ENCODE measurements around the gene USP40.

USP40 gene

GRCh38 chr2:233443511-233444183, 122.9 kb downstream of the USP40 start:
- DNase-seq (ENCODE audit: low spot score) = peak; percentile 85

GRCh38 chr2:233442028-233442310, 124.6 kb downstream of the USP40 start:
- DNase-seq (ENCODE audit: low spot score) = no peak

DNA sequence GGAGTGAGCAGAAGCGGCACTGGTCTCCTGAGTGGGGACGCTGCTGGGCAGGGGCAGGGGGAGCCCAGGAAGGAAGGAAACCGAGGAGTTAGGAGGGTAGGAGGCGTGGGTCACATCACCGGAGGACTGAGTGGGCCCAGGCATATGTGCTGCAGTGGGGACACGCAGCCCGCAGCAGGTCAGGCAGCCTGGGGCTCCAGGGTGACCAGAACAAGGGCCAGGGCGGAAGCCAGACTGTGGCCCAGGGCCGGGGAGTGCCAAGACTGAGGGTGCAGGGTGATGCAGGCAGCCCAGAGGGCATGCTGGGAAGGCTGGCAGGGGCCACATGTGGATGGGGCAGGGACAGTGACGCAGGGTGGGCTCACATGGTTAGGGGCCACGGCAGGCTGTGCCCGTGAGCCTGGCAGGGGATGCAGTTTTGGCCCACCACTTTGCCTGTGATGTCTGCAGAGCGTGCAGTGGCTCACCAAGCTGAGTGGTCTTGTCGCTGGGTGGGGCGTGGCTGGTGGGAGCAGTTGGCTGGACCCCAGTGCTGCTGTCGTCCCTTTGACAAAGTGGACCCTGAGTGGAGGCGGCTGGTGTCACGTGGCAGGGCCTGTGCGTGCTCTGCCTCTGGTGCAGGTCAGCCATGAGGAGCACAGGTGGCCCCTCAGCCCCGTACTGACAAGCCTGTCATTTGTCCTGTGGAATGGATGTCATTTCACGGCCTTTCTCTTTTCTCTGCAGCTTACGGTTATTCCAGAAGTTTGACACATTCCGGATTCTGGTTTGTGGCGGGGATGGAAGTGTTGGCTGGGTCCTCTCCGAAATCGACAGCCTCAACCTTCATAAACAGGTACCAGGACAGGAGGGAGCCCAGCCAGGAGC, 125.2 kb downstream of the USP40 start:
- DNase-seq (ENCODE audit: low spot score) = no peak

DNA sequence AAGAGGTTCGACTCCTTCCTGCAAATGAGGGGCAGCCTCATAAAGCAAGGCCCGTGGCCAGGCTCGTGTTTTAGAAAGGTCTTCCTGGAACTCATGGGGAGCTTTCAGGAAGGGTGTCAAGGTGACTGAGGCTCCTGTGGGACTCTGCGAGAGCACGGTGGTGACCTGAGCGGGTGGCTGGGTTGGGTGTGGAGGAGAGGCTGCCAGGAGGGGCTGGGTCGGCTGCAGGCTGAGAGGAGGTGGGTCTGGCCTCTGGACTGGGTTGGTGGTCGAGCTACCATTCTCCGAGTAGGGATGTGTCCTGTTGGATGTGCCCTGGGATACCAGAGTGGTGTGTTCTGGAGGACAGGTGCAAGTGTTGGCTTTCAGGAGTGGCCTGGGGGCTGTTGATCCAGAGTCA, 125.9 kb downstream of the USP40 start:
- no peak for DNase-seq (ENCODE audit: low spot score)

DNA sequence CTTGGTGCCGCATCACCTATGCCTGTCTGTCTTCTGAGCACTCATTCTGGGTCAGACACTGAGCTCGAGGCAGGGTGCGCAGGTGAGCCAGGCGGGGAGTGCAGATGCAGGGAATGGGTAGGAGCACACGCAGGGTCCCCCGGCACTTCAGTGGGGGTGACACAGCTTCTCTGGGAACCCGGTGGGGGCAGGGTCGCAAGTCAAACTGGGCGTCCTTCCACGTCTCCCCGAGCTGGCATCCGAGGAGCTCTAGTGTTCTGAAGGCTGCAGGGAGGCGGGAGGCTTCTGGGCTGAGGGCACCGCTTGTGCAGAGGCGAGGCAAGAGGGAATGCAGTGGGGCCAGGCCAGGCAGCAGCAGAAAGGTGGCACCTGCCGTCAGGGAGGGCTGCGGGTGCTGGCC, 126.3 kb downstream of the USP40 start:
- no peak for DNase-seq (ENCODE audit: low spot score)

GRCh38 chr2:233439191-233439590, 127.4 kb downstream of the USP40 start:
- DNase-seq (ENCODE audit: low spot score) = no peak

GRCh38 chr2:233438573-233439147, 127.9 kb downstream of the USP40 start:
- DNase-seq (ENCODE audit: low spot score) = no peak

GRCh38 chr2:233437439-233437955, 129.1 kb downstream of the USP40 start:
- no peak for DNase-seq (ENCODE audit: low spot score)

DNA sequence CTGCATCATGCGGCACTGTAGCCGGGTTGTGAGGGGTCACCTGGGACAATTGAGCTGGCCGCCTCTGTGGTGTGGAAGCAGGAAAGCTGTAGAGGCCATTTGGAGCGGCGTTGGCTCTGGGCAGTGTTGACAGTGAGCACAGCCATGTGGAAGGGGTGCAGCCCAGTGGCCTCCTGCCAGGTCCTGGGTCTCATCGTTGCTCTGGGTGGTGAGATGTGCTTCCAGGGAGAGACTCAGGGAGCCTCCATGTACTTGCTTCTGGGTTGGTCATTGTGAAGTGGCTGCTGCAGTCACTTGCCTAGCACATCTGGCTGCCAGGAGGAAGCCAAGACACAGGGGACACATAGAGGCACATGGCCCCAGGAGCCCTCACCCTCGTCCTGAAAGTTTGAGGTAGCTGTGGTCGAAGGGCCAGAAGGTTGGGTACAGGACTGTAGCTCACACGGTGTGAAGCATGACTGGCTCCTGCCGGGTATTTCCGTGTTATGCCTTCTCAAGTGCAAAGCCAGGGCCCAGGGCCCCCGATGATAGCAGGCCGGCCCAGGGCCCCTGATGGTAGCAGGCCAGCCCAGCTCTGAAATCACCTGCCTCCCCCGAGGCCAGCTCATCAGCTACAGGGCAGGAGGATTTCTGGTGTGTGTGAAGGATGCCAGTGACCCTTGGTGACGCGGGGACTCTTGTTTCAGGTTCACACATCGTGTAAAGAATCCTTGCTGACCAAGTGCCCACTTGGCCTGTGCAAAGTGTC, 129.7 kb downstream of the USP40 start:
- DNase-seq (ENCODE audit: low spot score) = no peak

GRCh38 chr2:233436191-233436581, 130.4 kb downstream of the USP40 start:
- DNase-seq (ENCODE audit: low spot score) = no peak

DNA sequence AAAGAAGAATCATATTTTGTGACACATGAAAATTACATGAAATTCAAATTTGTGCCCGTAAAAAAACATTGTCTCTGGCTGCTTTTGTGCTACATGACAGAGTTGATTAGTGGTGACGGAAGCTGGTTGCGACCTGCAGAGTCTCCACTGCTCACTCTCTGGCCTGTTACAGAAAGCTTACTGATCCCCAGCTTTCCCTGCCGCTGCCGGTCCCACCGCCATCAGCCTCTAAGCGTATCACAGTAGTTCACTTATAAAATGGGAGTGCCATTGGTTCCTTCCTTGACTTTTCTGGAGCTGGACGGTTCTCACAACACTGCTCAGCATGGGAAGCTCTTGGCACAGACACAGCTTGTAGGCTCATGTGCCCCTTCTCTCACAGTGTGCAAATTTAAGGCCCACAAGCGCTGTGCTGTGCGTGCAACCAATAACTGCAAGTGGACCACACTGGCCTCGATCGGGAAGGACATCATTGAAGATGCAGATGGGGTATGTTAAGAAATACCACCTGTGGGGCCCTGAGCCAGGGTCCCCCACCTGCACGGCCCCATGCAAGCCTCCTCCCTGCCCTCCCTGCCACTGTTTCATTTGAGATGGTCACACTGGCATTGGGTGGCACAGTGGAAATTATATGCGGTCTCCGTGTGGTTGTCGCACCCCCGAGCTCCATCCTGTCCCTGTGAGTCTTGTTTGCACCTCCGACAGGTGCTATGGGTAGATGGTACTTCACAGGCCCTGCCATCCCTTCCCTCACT, 131.0 kb downstream of the USP40 start:
- no peak for DNase-seq (ENCODE audit: low spot score)

DNA sequence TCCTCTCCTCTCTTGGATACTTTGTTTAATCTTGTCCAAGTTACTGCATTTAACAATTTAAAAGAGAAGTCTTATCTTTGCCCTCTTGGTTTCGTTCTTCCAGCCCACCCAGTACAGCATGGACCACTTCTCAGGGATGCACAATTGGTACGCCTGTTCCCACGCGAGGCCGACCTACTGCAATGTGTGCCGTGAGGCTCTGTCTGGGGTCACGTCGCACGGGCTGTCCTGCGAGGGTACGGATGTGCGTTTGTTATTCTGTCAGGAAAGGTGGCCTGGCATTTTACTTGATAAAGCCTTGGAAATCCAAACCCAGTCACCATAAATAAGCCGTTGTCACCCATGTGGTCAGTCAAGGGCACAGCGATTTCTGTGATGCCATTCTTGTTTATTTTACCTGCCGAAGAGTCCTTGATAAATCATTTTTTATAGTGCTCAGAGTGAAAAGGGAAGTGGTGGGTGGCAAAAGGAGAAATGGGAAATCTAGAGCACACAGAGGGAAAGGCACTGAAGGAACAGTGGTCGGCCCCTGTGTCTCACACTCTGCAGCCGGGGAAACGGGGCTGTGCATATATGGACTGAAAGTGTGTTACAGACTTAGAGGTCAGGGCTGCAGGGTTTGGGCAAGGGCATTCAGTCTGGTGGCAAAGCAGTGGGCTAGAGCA, 131.8 kb downstream of the USP40 start:
- DNase-seq (ENCODE audit: low spot score) = no peak

GRCh38 chr2:233433794-233434193, 132.8 kb downstream of the USP40 start:
- no peak for DNase-seq (ENCODE audit: low spot score)

GRCh38 chr2:233433029-233433428, 133.6 kb downstream of the USP40 start:
- DNase-seq (ENCODE audit: low spot score) = no peak

- no peak for DNase-seq (ENCODE audit: low spot score)
Observed at GRCh38 chr2:233430651-233431050, 135.9 kb downstream of the USP40 start.

- no peak for DNase-seq (ENCODE audit: low spot score)
Observed at GRCh38 chr2:233430081-233430480, 136.5 kb downstream of the USP40 start.

- no peak for DNase-seq (ENCODE audit: low spot score)
Observed at GRCh38 chr2:233429175-233429897, 137.2 kb downstream of the USP40 start.

- DNase-seq (ENCODE audit: low spot score) = no peak
Observed at GRCh38 chr2:233428438-233428837, 138.1 kb downstream of the USP40 start.

GRCh38 chr2:233428008-233428407, 138.6 kb downstream of the USP40 start:
- no peak for DNase-seq (ENCODE audit: low spot score)

GRCh38 chr2:233426619-233427342, 139.8 kb downstream of the USP40 start:
- DNase-seq (ENCODE audit: low spot score) = no peak
